GM23338 (cell line): Measurements from ENCODE around the gene PHLDB1. TPM values are rescaled to one million over a fixed set of nuclear protein-coding genes. Genes with fewer than 3 reads are reported as not detected.

Experiments
- ATAC-seq: fragments of 200-7000 bp; cut with Tn5 transposase; 3 replicates; pipeline ENCODE4 v1.9.1; 2020
- DNase-seq: peaks from one replicate; pipeline ENCODE4 v3.0.0-alpha.2; 2015; ENCODE audit warnings: low spot score
- H2AFZ ChIP-seq: fragments of 200-600 bp; sonication (generic); 2 replicates; pipeline ENCODE4 v1.8.0; 2016; ENCODE audit warnings: antibody characterized with exemption, mild to moderate bottlenecking, moderate library complexity
- H3F3A ChIP-seq: fragments of 200-600 bp; sonication (generic); replicated peaks from 2 replicates; pipeline ENCODE4 v1.8.0; 2017; ENCODE audit warnings: antibody characterized with exemption, mixed run types, low read depth
- H3K27ac ChIP-seq: fragments of 200-600 bp; sonication (generic); 2 replicates; pipeline ENCODE4 v1.6.1; 2016; ENCODE audit warnings: low read depth
- H3K27me3 ChIP-seq: fragments of 200-600 bp; sonication (generic); 2 replicates; pipeline ENCODE4 v1.8.0; 2016; ENCODE audit warnings: mild to moderate bottlenecking, mixed run types, moderate library complexity; ENCODE audit not compliant: insufficient read depth
- H3K36me3 ChIP-seq: fragments of 200-600 bp; sonication (generic); 2 replicates; pipeline ENCODE4 v1.8.0; 2016; ENCODE audit warnings: mild to moderate bottlenecking; ENCODE audit not compliant: insufficient read depth
- H3K4me1 ChIP-seq: fragments of 200-600 bp; sonication (generic); 2 replicates; pipeline ENCODE4 v1.8.0; 2016; ENCODE audit warnings: mild to moderate bottlenecking, moderate library complexity; ENCODE audit not compliant: insufficient read depth
- H3K4me2 ChIP-seq: fragments of 200-600 bp; sonication (generic); 2 replicates; pipeline ENCODE4 v1.7.1; 2017; ENCODE audit warnings: mixed run types
- H3K4me3 ChIP-seq: fragments of 200-600 bp; sonication (generic); 2 replicates; pipeline ENCODE4 v1.6.1; 2016; ENCODE audit warnings: mixed run types
- H3K79me2 ChIP-seq: fragments of 200-600 bp; sonication (generic); replicated peaks from 2 replicates; pipeline ENCODE4 v1.8.0; 2017; ENCODE audit warnings: mild to moderate bottlenecking; ENCODE audit not compliant: insufficient read depth
- H3K9me2 ChIP-seq: fragments of 200-600 bp; sonication (generic); 2 replicates; pipeline ENCODE4 v1.8.0; 2017; ENCODE audit not compliant: insufficient read depth
- H4K20me1 ChIP-seq: fragments of 200-600 bp; sonication (generic); replicated peaks from 2 replicates; pipeline ENCODE4 v1.8.0; 2017; ENCODE audit warnings: mild to moderate bottlenecking; ENCODE audit not compliant: insufficient read depth
- H3K27ac Mint-ChIP-seq: 2 replicates; pipeline ENCODE4 v1.8.0; 2020; ENCODE audit warnings: inconsistent platforms, mild to moderate bottlenecking, moderate library complexity, mixed read lengths
- H3K27me3 Mint-ChIP-seq: 3 replicates; pipeline ENCODE4 v1.8.0; 2022; ENCODE audit warnings: low read depth, mild to moderate bottlenecking, moderate library complexity, mixed read lengths, inconsistent platforms; ENCODE audit not compliant: insufficient read depth, poor library complexity
- H3K36me3 Mint-ChIP-seq: 3 replicates; pipeline ENCODE4 v1.8.0; 2021; ENCODE audit warnings: low read depth, mild to moderate bottlenecking, inconsistent platforms, moderate library complexity, mixed read lengths
- H3K4me1 Mint-ChIP-seq: 3 replicates; pipeline ENCODE4 v1.8.0; 2020; ENCODE audit warnings: mild to moderate bottlenecking, inconsistent platforms, mixed read lengths
- H3K4me3 Mint-ChIP-seq: 3 replicates; pipeline ENCODE4 v1.8.0; 2021; ENCODE audit warnings: moderate library complexity, mild to moderate bottlenecking, inconsistent platforms, mixed read lengths
- H3K9me3 Mint-ChIP-seq: 3 replicates; pipeline ENCODE4 v1.8.0; 2020; ENCODE audit warnings: moderate library complexity, mild to moderate bottlenecking, inconsistent platforms, mixed read lengths
- CREB1 ChIP-seq: fragments of 250-450 bp; sonication (Bioruptor Pico); IDR thresholded peaks from 2 replicates; pipeline ENCODE4 v1.5.0; 2020; ENCODE audit warnings: low read depth, mild to moderate bottlenecking, moderate library complexity
- CTCF ChIP-seq, 2 experiments: fragments of 200-600 bp in 1 of 2; sonication (generic) in 1 of 2; conservative IDR thresholded peaks; 2 replicates each; pipeline versions ENCODE4 v1.5.1 to v1.6.1; 2016 to 2017; ENCODE audit warnings: antibody characterized with exemption in 2 of 2, low read depth in 2 of 2, mild to moderate bottlenecking in 2 of 2, moderate library complexity in 1 of 2
- ETS1 ChIP-seq: IDR thresholded peaks from 2 replicates; pipeline ENCODE4 v1.6.1; 2016; ENCODE audit warnings: antibody characterized with exemption
- EZH2 ChIP-seq: fragments of 200-600 bp; sonication (generic); IDR thresholded peaks from one replicate; pipeline ENCODE4 v1.8.0; 2017; ENCODE audit warnings: antibody characterized with exemption, mild to moderate bottlenecking, low read depth; ENCODE audit not compliant: unreplicated experiment
- EZH2phosphoT487 ChIP-seq: fragments of 200-600 bp; sonication (generic); IDR thresholded peaks from one replicate; pipeline ENCODE4 v1.8.1; 2018; ENCODE audit warnings: antibody characterized with exemption; ENCODE audit not compliant: unreplicated experiment
- JUNB ChIP-seq: IDR thresholded peaks from one replicate; pipeline ENCODE4 v1.6.1; 2016; ENCODE audit warnings: antibody characterized with exemption; ENCODE audit not compliant: unreplicated experiment
- NANOG ChIP-seq: IDR thresholded peaks from 2 replicates; pipeline ENCODE4 v1.6.1; 2016; ENCODE audit warnings: antibody characterized with exemption, borderline replicate concordance
- POLR2AphosphoS5 ChIP-seq: IDR thresholded peaks from 2 replicates; pipeline ENCODE4 v1.6.1; 2016; ENCODE audit warnings: antibody characterized with exemption, low read depth
- REST ChIP-seq: IDR thresholded peaks from one replicate; pipeline ENCODE4 v1.6.1; 2018; ENCODE audit warnings: antibody characterized with exemption; ENCODE audit not compliant: unreplicated experiment
- STAT1 ChIP-seq: IDR thresholded peaks from one replicate; pipeline ENCODE4 v1.6.1; 2016; ENCODE audit warnings: antibody characterized with exemption; ENCODE audit not compliant: unreplicated experiment
- ZNF114 ChIP-seq: fragments of 250-450 bp; sonication (Bioruptor Pico); IDR thresholded peaks from 2 replicates; pipeline ENCODE4 v1.5.0; 2020; ENCODE audit warnings: mild to moderate bottlenecking, moderate library complexity
- ZNF331 ChIP-seq: fragments of 250-450 bp; sonication (Bioruptor Pico); IDR thresholded peaks from 2 replicates; pipeline ENCODE4 v1.5.0; 2020; ENCODE audit warnings: low read depth, mild to moderate bottlenecking, moderate library complexity
- polyA plus RNA-seq: library from polyadenylated mRNA; unstranded; fragments of >200 nt; fragmentation: Nextera tagmentation; extraction: Ambion mirVana; gene quantifications from 2 replicates; pipeline ENCODE4 v1.2.1, GENCODE V29; 2016
- total RNA-seq: library from RNA; depleted of rRNA; stranded (reverse); fragments of >200 nt; shearing (Covaris generic); gene quantifications from 2 replicates; pipeline ENCODE4 v1.2.3, GENCODE V29; 2014

The PHLDB1 gene
- total and polyA plus RNA-seq, 2 experiments from 2014 or later: 46.0 to 85.2 TPM

GRCh38 chr11:118633319-118633690 is 25.9 kb downstream of the PHLDB1 start (continued):
- TF ChIP-seq REST (no peak), JUNB (no peak), POLR2AphosphoS5 (no peak), EZH2phosphoT487 (no peak)

GRCh38 chr11:118633979-118634378 is 26.6 kb downstream of the PHLDB1 start:
- Mint-ChIP-seq H3K36me3 (peaks cover 48% of the 10 kb centered on the region), H3K4me1 (peaks cover 28% of the 10 kb centered on the region), H3K27me3 (peaks cover 29% of the 10 kb centered on the region), H3K9me3 (no peaks in the 10 kb centered on the region), H3K4me3 (peak overlapping the region; percentile 79), H3K27ac (peak overlapping the region; percentile 89; the same call in 1 of the 2 replicates)
- peaks cover 22% of the 10 kb centered on the region for H3K4me1 ChIP-seq
- DNase-seq: no peak
- H3K27ac ChIP-seq: peak overlapping the region; percentile 95
- peaks cover 9% of the 10 kb centered on the region for H4K20me1 ChIP-seq
- no peak for ATAC-seq
- H3K27me3 ChIP-seq: no peaks in the 10 kb centered on the region
- H3K4me3 ChIP-seq: peak overlapping the region; percentile 67
- H3K79me2 ChIP-seq: 0 out of 2 replicates have a peak, but pooled peaks cover 3% of the 10 kb centered on the region
- H3K36me3 ChIP-seq: peaks cover 8% of the 10 kb centered on the region; the same call in 1 of the 2 replicates
- 0 out of 2 replicates have a peak overlapping the region, but pooled peaks have one; percentile 44 for H2AFZ ChIP-seq
- H3K4me2 ChIP-seq: peak overlapping the region; percentile 96
- no peaks in the 10 kb centered on the region for H3K9me2 ChIP-seq
- H3F3A ChIP-seq: peaks cover 21% of the 10 kb centered on the region
- TF ChIP-seq ZNF331 (CRISPR knock-in tag) (no peak), POLR2AphosphoS5 (no peak), JUNB (no peak), REST (no peak), EZH2 (no peak), NANOG (no peak), EZH2phosphoT487 (no peak), CTCF (conservative IDR thresholded peaks at IDR 0.05; ENCODE audit: low read depth in 2 of 2) (no peak), ZNF114 (CRISPR knock-in tag) (no peak), ETS1 (no peak), CREB1 (CRISPR knock-in tag) (no peak), STAT1 (no peak)
